HG02610 (cell line): ENCODE results near the gene RGSL1.
"Not testable (repeated sequence)": the region's sequence is repeated elsewhere in the genome, so short reads cannot be mapped to it uniquely, and the experiment has no call there.

ENCODE experiments used
- ATAC-seq: cut with Tn5 transposase; IDR thresholded peaks from one replicate; pipeline ENCODE4 v1.9.1; 2021; ENCODE audit warnings: mild to moderate bottlenecking, moderate library complexity; ENCODE audit not compliant: unreplicated experiment

Gene RGSL1

DNA sequence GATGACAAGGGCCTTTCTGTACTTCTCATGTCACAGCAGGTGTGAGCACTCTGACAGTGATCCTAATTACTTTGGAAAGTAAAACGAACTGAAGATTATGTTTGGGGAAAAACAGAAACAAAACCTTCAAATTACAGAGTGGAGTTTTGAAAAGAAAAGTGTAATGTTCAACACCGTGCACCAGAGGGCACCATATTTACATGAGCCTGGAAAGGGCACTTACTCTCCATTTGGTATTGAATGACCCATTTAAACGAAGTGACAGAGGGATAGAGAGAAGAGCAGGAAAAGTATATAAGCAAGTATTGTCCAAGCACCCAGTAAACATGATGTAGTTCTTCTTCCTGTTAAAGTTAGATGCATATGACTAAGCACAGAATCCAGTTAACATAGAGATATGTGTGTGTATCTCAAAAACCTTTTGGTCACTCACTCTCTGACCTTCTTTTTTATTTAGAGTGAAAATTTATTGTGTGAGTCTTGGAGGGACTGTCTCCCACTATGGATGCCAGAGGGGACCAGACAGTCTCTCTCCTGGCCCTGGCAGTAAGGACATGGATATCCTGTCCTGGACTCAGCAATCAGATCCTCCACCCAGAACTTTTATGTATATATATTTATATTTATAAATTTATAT, 3.8 kb upstream of the RGSL1 start:
- ATAC-seq, result peak; percentile 68

GRCh38 chr1:182447124-182447523, 2.8 kb upstream of the RGSL1 start:
- ATAC-seq, result not testable (repeated sequence)

GRCh38 chr1:182447660-182448059, 2.3 kb upstream of the RGSL1 start:
- ATAC-seq, result no peak

DNA sequence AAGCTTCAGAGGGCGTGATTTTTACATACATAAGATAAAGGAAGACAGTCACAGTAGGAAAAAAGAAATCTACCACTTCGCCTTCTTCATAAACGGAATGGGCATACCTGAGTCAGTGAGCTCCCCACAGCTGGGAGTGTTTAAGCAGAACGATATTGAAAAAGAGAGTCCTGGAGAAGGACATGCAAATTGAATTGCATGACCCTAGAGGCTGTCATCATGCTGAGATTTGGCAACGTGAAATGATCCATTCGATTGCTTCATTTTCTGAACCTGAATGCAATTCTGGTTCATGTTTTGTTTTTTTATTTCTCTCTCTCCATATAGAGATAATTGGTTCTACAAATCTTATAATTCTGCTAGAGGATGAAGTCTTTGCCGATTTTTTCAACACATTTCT, 3.7 kb downstream of the RGSL1 start:
- ATAC-seq, result no peak

GRCh38 chr1:182457844-182458243, 7.9 kb downstream of the RGSL1 start:
- ATAC-seq, result no peak

DNA sequence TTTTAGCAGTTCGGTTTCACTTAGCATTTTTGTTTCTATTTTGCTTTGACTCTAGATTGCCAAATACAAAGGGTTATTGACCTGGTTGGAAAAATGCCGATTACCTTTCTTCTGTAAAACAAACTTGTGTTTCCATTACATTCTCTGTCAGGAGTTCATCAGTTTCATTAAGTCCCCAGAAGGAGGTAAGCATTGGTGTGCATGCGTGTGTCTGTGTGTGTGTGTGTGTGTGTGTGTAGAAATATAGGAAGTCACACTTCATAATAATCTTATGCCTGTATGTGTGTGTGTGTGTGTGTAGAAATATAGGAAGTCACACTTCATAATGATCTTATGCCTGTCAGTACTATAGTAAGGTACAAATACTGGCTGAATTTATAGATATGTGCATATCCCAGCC, 10.0 kb downstream of the RGSL1 start:
- ATAC-seq, result no peak

DNA sequence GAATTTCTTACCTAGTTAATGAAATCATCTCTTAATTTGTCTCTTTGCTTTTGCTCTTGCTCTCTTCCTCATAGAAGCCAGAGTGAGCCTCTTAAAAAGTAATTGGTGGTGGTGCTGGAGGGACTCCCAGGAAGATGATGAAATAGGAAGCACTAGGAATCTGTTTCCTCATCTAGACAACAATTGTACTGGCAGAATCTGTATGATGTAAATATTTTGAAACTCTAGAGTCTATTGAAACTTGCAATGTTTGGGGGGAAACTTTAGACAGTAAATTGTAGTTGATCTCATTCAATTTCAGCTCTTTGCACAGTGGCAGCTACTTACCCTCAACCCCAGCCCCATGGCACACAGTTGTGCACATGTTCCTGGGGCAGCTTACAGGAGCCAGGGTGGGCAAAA, 10.6 kb downstream of the RGSL1 start:
- ATAC-seq, result no peak

- no peak for ATAC-seq
These were observed 23.6 kb downstream of the RGSL1 start for GRCh38 chr1:182473556-182473955.

GRCh38 chr1:182476625-182477024, 26.7 kb downstream of the RGSL1 start:
- no peak for ATAC-seq

GRCh38 chr1:182478238-182478637, 28.3 kb downstream of the RGSL1 start:
- no peak for ATAC-seq

DNA sequence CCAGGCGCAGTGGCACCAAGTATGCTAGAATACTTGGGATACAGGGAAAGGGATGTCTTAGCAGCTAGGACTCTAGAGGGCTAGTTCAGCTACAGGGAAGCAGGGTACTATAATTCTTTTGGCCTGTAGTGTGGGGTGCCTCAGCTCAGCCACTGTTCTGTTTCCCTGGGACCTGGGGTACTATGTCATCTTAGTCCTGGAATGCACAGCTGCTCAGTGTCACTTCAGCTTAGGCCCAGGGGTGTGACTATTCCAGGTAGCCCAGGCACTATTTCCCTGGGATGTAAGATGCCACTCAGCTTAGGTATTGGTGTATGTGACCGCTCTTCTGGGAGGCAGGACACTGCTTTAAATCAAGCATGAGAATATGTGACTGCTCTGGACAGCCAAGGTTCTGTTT, 34.1 kb downstream of the RGSL1 start:
- no peak for ATAC-seq

DNA sequence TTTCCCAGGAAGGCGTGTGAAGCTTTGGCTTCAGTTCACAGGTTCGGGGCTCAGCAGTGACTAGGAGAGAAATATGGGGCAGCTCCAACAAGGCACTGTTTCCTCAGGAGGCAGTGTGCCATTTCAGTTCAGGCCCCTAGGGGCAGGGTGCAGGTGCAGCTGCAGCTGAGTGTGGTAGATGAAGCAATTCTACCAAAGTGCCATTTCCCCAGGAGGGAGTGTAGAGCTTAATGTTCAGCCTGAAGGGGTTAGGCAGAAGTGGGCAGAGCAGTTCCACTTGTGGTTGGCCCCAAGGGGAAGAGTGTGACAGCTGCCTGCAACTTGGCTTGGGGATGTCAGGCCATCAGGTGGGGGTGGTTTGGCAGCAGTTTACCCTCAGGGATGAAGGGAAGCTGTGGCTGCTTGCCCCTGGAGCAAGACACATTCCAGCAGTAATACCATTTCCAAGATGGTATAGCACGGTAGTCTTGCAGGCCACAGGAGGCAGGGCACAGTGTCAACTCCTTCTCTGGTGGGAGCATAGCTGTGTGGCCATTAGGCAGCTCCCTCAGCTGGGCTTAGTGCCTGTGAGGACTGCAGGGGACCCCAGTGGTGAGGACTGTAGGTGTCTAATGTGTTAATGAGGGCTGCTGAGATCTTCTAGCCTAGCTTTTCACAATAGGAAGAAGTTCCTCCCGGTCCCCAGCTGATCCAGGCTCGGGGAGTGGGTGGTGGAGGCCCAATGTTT, 34.7 kb downstream of the RGSL1 start:
- peak; percentile 82 for ATAC-seq

DNA sequence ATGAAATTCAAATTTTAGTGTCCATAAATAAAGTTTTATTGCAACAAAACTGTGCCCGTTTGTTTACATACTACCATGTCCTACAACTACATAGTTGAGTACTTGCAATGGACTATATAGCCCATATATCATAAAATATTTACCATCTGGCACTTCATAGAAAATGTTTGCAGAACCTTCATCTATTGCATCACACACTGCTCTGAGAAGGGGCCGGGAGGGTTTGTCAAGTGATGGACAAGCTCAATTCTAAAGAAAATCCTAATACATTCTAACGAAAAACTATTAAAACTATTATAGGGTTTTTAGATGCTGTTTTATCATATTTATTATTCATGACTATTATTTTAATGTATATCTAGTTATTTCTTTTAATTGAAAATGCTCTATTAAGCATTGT, 35.9 kb downstream of the RGSL1 start:
- ATAC-seq, result no peak

GRCh38 chr1:182488803-182489202, 38.9 kb downstream of the RGSL1 start:
- no peak for ATAC-seq

DNA sequence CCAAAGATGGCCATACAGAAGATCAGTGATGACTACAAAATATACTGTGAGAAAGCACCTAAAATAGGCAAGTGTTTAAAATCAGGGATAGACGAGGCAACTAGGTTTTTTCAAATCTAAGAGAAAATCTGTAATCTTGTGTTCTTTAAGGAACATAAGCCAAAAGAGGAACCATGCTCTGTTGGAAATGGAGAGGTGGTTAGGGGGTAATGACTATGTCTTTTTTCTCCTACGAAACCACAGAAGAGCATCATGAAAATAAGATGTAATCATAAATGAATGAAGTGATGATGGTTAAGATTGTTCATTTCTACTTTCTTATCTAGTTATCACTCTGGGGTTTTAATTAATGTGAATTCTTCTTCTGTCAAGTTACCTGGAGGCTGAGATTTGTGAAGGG, 43.1 kb downstream of the RGSL1 start:
- no peak for ATAC-seq

DNA sequence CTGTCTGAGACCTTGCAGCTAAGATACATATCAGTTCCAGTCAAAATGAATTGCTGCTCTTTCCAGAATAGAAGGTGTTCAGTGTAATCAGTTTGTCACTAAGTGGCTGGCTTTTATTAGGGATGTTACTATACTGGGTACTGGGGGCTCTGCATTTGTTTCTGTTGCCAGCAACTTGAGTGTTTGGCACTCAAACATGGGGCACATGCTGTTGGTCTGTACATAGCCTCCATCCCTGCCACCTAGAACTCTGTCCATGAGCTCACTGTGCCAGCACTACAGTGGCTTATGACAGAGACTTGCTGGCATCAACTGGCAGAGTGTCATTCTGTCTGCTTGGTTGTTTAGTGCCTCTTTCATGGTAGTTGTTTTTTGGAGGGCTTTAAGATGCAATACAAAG, 45.1 kb downstream of the RGSL1 start:
- no peak for ATAC-seq

DNA sequence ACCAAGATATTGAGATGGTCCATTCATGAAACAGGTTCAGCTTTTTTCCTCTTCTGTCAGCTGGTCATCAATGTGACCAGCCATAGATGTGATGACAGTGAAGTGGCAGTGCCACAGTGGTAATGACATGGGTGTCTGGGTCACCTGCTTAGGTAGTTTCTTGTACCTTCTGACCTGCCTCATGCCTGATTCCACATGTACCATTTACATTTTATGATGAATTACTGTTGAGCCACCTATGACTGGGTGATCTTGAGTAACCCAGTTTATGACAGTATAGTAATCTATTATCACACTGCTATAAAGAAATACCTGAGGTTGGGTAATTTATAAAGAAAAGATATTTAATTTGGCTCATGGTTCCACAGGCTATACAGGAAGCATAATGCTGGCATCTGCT, 45.7 kb downstream of the RGSL1 start:
- ATAC-seq, result no peak

GRCh38 chr1:182507685-182508084, 57.7 kb downstream of the RGSL1 start:
- no peak for ATAC-seq

DNA sequence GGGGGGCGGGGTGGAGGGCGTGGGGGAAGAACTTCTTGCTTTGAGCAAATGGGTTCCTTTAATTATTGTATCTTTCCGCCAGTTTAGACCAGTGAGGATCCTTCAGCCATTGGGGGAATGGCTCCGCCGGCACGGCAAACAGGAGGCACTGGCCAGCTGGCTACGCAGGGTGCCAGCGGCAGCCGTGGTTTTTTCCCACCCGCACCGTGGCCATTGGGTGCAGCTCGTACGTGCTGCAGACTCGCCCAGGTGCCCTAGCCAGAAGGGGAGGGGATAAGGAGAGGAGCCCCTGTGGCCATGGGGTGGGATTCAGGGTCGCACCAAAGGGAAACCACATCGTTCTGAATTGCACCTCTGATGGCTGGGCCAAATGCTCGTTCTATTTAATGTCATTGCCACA, 65.6 kb downstream of the RGSL1 start:
- no peak for ATAC-seq

GRCh38 chr1:182520736-182521135, 70.8 kb downstream of the RGSL1 start:
- ATAC-seq, result no peak

GRCh38 chr1:182525342-182525741, 75.4 kb downstream of the RGSL1 start:
- no peak for ATAC-seq

DNA sequence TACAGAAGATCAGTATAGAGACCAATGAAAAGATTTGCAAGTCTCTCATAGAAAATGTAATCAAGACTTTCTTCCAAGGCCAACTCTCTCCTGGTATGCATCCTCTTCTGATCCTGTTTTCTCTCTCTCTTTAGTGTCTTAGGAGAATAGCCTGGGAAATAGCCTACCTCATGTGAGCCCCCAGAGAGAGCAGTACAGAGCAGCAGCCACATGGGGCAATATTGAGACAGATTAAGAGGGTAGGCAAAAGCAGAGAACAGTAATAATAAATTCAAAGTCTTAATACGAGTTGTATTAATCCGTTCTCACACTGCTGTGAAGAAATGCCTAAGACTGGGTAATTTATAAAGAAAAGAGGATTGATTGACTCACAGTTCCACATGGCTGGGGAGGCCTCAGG, 77.7 kb downstream of the RGSL1 start:
- no peak for ATAC-seq

- not testable (repeated sequence) for ATAC-seq
These were observed 78.3 kb downstream of the RGSL1 start for GRCh38 chr1:182528206-182528605.
